Measurements from ENCODE around the gene CFAP210. TPM values are rescaled to one million over a fixed set of nuclear protein-coding genes. Genes with fewer than 3 reads are reported as not detected.

CFAP210 gene
- total RNA-seq, 1 experiment from 2014 or later: not detected

DNA sequence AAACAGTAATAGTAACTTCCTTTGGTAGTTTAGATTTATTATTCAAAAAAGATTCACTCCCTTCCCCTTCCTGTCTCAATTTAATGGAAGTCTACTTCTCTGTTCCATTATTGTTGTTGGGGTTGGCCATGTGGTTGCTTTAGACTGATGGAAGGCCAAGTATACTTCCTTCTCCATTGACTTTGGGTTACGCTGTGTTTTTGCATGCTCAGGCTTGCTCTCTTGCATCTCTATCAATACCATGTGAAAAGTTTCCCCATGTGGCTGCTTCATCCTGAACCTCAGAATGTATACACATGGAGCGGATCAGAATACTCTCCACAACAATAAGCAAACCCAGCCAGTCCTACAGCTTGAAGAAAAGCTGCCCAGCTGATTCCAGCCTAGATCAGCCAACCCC is 20.3 kb downstream of the CFAP210 start:
- no peak for DNase-seq (ENCODE audit: low spot score)

DNA sequence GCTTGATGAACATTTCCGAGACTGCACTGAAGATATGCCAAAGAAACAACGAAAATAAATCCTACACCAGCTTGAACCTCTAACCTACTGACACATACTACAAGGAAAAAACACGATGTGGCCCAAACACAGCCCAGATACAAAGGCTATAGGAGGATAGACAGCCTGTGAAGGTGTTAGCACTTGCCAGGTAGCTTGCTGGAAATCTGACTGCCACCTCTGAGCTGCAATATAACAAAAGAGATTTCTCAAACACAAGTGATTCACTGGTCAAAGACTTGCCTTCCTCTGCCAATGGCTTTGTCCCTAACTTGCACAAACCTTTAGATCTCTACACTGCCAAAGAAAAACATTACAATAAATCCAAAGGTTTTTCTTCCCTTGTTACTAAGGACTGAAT is 21.1 kb downstream of the CFAP210 start:
- no peak for DNase-seq (ENCODE audit: low spot score)

DNA sequence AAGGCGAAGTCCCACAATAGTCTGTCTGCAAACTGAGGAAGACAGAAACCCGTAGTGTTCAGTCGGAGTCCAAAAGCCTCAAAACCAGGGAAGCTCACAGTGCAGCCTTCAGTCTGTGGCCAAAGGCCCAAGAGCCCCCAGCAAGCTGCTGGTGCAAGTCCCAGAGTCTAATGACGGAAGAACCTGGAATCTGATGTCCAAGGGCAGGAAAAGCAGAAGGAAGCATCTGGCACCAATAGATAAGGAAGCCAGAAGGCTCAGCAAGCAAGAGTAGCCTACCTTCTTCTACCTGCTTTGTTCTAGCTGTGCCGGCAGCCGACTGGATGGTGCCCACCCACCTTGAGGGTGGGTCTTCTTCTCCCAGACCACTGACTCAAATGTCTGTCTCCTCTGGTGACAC is 21.8 kb downstream of the CFAP210 start:
- no peak for DNase-seq (ENCODE audit: low spot score)

DNA sequence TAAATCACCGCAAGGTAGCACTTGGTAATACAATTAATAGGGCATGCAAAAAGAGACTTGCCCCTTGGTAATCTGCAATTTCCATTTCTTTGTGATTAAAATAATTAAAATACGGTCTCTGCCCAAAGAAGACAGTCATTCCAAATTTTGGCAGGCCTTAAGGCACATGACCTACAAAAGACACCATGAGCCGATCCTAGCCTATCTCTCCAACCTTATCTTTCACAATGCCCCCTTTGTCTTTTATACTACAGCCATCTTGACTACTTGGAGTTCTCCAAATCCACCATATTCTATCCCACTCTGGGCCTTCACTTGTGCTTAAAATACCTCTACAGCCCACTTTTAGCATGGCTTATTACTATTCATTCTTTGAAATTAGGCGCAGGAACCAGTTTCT is 23.3 kb downstream of the CFAP210 start:
- no peak for DNase-seq (ENCODE audit: low spot score)

DNA sequence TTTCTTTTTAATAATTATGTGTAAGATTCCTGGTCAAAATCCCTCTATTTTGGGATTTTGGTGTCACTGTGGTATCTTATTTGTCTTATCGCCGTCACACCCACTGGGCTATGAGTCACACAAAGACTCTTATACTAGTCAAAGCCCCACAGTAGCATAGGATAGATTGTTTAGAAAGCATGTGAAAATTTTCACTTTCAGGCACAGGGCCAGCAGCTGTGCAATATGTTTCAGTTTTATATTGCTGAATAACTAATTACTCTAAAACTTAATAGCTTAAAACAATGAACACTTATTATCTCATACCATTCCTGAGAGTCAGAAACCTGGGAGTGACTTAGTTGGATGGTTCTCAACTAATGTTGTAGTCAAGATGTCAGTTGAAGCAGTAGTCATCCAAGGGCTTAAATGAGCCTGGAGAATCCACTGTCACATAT is 24.0 kb downstream of the CFAP210 start:
- no peak for DNase-seq (ENCODE audit: low spot score)

DNA sequence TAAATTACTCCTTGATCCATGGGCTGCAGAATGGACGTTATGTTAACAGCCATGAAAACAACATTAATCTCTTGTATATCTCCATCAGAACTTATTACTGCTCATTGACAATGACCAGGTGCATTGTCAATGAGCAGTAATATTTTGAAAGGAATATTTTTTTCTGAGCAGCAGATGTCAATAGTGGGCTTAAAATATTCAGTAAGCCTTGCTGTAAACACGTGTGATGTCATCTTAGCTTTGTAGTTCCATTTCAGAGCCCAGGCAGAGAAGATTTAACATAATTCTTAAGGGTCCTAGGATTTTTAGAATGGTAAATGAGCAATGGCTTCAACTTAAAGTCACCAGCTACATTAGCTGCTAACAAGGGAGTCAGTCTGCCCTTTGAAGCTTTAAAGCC is 26.6 kb downstream of the CFAP210 start:
- DNase-seq (ENCODE audit: low spot score): no peak

DNA sequence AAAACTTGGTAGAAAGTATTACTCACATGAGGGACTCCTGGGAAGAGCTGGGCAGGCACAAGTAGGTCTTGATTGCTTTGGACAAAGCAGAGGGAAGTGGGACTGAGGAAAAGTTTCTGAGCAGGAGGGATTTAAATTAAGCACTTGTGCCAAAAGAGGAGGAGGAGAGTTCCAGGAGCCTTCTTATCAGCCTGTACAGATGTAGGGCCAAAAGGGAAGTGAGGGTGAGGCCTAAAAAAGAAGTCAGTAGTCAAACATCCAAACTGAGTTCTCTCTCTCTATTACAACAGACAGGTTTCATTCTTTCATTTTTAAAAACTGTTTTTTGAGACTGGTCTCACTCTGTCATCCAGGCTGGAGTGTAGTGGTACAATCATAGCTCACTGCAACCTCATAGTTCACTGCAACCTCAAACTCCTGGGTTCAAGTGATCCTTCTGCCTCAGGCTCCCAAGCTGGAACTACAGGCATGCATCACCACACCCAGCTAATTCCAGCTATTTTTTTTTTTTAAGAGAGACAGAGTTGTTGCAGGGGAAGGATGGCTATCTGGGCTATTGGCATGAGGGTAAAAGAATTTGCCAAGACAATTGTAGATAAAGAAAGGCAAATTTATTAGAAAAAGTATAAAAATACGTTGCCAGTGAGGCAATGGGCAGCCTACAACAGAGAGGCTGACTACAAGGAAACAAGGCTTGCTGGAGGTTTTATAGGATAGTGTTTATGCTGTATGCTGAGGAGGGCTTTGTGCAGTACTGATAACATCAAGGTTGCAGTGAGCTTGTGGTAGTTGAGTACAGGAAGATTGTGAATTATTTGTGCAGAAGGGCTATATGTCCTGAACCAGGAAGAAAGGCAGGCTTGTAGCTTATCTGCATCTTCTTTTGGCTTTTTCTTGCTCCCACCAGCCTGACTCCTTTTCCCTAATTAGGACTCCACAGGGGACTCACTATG is 29.0 kb downstream of the CFAP210 start:
- no peak for DNase-seq (ENCODE audit: low spot score)

DNA sequence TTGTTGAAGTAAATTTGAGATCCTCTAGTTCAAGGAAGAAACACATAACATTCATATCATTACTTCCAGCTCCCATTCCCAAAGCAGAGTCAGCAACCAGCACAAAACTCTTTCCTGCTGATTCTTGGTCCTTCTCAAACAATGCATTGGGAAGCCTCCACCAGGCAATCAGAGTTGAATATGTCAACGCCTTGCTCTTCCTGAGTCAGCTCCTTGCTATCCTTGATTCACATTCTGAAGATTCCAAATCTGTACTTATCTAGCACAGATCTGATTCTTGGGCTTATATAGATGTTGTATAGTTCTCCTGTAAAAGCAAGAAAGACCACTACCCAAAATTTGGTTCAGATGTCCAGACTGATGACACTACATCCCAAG is 29.6 kb downstream of the CFAP210 start:
- no peak for DNase-seq (ENCODE audit: low spot score)

DNA sequence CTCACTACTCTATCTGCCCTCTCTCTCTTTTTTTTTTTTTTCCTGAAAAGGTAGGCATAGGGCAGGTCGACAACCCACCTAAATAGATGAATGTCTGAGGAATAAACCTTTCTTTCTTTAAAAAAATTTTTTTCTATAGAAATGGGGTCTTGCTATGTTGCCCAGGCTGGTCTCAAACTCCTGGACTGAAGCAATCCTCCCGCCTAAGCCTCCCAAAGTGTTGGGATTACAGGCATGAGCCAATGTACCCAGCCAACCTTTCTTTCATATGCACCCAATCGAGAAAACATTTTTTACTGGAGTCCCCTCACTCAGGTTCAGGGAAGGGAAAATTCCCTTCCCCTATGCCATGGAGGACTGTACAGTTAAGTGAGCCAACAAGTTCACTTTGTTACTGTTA is 31.0 kb downstream of the CFAP210 start:
- DNase-seq (ENCODE audit: low spot score): no peak

DNA sequence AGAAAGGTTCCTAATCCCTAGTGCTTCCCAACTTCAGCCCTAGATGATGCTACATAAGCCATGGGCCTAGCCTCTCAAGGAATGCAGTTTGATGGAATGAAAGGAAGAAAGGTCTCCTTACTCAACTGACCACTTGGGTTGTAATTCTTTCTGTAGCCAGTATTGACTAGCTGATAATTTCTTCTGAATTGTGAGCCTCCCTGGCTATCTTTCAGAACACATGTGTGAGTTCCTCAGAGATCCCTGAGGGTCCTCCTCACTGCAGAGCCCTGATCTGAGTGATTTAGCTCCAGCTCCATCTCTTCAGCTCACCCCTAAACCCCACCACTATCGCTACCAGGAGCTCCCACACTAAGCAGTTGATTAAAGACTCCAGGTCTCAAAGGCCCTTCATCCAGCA is 31.5 kb downstream of the CFAP210 start:
- DNase-seq (ENCODE audit: low spot score): no peak

DNA sequence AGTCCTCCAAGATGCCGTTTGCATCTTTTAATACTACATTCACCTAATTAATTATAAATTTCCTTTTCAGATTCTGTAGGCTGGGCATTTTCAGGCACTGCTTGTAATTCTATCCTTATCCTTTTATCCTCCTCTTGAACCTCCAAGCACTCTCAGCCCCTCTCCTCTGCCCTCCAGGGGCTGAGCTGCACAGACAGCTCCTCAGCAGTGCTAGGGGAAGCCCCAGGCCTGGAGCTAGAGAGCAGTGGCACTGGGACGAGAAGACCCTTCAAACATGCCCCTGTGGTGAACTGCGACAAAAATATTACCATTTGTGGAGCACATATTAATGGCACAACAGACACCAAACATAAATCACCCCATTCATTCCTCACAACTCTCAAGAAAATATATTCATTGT is 32.9 kb downstream of the CFAP210 start:
- DNase-seq (ENCODE audit: low spot score): no peak

DNA sequence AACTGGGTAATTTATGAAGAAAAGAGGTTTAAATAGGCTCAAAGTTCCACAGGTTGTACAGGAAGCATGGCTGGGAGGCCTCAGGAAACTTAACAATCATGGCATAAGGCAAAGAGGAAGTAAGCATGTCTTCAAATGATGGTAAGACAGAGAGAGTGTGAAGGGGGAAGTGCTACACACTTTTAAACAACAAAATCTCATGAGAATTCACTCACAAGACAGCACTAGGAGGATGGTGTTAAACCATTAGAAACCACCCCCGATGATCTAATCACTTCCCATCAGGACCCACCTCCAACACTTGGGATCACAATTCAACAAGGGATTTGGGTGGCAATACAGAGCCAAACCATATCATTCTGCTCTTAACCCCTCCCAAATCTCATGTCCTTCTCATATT is 34.9 kb downstream of the CFAP210 start:
- DNase-seq (ENCODE audit: low spot score): no peak

DNA sequence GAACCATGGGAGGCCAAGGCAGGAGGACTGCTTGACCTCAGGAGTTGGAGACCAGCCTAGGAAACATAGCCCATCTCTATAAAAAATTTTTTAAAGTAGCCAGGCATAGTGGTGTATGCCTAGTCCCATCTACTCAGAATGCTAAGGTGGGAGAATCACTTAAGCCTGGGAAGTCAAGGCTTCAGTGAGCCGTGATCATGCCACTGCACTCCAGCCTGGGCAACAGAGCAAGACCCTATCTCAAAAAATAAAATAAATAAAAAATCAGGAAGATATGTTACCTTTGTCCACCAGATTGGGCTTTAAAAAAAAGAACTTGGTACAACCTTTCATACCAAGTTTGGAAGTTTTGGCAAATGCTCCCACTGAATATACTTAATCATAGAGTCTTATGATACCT is 35.3 kb downstream of the CFAP210 start:
- DNase-seq (ENCODE audit: low spot score): no peak

DNA sequence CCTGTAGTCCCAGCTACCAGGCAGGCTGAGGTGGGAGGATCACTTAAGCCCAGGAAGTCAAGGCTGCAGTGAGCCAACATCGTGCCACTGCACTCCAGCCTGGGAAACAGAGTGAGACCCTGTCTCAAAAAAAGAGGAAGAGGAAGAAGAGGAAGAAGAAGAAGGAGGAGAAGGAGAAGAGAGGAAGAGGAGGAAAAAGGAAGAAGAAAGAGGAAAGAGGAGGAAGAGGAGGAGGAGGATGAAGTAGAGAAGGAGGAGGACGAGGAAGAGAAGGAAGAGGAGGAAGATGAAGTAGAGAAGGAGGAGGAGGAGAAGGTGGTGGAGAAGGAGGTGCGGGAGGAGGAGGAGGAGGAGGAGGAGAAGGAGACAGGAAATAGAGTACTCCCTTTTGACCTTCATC is 38.0 kb downstream of the CFAP210 start:
- DNase-seq (ENCODE audit: low spot score): no peak

DNA sequence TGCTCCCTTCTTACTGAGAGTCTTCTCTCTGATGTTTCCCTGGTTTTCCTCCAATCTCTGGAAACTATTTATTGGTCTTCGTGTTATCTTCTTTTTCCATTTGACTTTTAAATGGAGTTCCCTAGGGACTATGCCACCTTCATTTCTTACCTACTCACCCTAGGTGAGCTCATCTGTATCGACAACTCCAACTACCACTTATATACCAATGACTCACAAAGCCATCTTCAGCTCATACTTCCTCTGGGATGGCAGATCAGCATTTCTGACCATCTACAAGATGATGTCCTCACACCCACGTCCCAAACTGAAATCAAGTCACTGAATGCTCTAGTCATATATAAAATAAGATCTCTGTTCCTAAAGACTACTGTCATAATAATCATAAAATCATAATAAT is 40.6 kb downstream of the CFAP210 start:
- no peak for DNase-seq (ENCODE audit: low spot score)

DNA sequence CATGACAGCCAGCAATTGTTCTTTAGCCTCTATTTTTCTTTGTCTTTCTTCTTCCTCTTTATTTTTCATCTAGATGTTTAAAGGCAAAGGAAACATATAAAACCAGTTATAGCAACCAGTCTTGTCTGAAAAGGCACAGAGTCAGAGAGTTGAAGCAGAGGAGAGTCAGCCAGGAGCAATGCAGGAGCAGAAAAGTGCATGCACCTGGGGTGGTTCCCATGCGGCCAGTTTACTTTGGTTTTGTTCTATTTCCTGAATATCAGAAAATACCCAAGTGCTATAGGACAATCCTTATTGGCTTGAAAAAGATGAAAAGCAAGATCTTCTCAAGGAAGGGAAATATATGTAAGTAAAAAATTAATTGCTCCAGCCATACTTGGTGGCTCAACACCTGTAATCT is 44.9 kb downstream of the CFAP210 start:
- DNase-seq (ENCODE audit: low spot score): no peak

DNA sequence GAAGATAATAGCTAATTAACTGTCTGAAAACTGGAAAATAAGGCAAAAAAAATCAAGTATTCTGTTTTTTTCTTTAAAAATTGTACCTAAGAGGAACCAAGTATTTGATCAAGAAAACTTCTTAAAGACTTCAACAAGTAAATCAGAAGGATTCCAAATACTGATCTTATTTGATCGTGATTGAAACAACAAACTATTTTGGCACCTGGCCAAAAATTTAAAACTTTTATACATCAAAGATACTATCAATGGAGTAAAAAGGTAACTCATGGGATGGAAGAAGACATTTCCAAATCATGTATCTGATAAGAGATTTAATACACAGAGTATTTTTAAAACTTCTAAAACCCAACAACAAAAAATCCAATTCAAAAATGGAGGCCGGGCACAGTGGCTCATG is 46.7 kb downstream of the CFAP210 start:
- DNase-seq (ENCODE audit: low spot score): no peak

DNA sequence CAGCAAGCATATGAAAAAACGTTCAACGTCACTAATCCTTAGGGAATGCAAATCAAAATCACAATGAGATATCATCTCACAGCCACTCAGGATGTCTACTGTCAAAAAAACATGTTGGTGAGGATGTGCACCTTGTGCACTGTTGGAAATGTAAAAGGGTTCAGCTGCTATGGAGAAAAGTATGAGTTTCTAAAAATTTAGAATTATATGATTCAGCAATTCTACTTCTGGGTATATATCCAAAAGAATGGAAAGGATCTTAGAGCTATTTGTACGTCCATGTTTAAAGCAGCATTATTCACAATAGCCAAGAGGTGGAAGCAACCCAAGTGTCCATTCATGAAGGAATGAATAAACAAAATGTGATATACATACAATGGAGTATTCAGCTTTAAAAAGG is 50.0 kb downstream of the CFAP210 start:
- DNase-seq (ENCODE audit: low spot score): no peak

DNA sequence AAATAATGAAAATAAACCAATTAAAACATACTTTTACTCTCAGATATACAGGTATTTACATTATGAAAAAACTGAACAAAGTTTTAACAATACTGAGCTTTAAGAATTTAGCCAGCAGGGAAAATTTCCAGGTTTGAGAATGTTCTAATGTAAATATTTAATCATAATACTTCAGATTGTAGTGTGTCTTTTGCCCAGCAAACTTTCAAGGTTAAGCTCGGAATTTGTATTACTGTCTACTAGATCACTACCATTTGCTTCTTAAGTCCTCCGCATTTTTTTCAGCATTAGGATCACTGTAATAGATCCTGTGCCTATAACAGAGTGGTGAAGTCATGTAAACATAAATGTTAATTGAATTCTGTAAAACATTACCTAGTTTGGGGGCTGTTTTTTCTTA is 52.7 kb downstream of the CFAP210 start:
- no peak for DNase-seq (ENCODE audit: low spot score)

DNA sequence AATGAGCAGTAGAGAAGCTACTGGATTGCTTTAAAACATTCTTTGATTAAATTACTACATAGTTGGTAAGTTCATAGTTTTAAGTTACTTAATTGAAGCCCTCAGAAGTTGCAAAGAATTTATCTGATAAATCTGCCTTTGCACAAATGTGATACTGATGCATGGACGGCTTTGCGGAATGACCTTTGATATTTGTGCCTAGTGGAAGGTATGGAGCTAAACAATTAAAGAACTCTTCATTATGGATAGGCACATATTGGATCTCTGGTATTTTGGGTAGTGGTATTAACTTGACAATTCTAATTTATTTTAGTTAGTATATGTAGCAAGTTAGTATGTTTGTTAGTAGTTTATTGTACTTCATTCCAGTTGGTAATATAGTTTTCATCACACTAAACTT is 54.1 kb downstream of the CFAP210 start:
- no peak for DNase-seq (ENCODE audit: low spot score)

DNA sequence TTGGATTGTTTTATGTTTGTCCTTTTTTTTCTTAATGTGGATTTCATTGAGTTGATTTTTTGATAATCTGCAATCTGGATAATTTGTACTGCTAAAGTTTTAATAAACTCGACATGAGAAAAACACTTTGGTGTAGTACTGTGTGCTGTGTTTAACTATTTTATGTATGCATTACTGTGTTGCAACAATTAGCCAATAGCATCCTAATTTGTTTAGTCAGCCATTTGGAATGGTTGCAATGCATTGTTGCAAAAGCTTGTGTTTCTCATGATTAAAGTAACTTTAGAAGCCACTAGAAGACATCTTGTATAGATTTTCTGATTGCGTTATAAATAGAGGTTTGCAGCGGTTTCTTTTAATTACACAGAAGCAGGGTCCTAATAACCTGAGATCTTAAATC is 56.6 kb downstream of the CFAP210 start:
- DNase-seq (ENCODE audit: low spot score): no peak

DNA sequence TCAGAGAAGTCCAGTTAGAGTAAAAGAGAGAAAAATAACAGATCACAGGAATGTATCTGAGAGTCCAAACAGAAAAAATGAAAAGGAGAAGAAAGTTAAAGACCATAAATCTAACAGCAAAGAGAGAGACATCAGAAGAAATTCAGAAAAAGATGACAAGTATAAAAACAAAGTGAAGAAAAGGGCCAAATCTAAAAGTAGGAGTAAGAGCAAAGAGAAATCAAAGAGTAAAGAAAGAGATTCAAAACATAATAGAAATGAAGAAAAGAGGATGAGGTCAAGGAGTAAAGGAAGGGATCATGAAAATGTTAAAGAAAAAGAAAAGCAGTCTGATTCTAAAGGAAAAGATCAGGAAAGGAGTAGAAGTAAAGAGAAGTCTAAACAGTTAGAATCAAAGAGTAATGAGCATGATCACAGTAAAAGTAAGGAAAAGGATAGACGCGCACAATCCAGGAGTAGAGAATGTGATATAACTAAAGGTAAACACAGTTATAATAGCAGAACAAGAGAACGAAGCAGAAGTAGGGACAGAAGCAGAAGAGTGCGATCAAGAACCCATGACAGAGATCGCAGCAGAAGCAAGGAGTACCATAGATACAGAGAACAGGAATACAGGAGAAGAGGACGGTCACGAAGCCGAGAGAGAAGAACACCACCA is 57.6 kb downstream of the CFAP210 start:
- DNase-seq (ENCODE audit: low spot score): no peak

DNA sequence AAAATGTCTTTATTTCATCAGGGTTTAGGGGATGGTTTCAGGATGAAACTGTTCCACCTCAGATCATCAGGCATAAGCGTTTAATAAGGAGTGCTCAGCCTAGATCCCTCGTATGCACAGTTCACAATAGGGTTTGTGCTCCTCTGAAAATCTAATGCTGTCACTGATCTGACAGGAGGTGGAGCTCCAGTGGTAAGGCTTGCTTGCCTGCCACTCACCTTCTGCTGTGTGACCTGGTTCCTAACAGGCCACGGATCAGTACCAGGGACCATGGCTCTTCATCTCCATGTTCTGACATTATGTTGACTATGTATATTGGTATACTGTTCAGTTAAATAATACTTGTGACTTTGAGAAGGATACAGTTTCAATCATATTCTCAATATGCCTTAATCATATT is 68.4 kb downstream of the CFAP210 start:
- DNase-seq (ENCODE audit: low spot score): no peak
